GM19463 (cell line): ENCODE data around the gene TNRC6C.
"Not testable (repeated sequence)": the region's sequence is repeated elsewhere in the genome, so short reads cannot be mapped to it uniquely, and the experiment has no call there.

Experiments
- ATAC-seq: cut with Tn5 transposase; IDR thresholded peaks from one replicate; pipeline ENCODE4 v1.9.1; 2021; ENCODE audit warnings: mild to moderate bottlenecking, moderate library complexity; ENCODE audit not compliant: unreplicated experiment

The TNRC6C gene

GRCh38 chr17:78110363-78111015 lies 152.0 kb downstream of the TNRC6C start:
- no peak for ATAC-seq

- no peak for ATAC-seq
Measured at GRCh38 chr17:78111016-78111726, 152.7 kb downstream of the TNRC6C start.

GRCh38 chr17:78111727-78112517 lies 153.4 kb downstream of the TNRC6C start:
- no peak for ATAC-seq

- peak; percentile 60 for ATAC-seq
Measured at GRCh38 chr17:78112518-78113471, 154.3 kb downstream of the TNRC6C start.

GRCh38 chr17:78113804-78114785 lies 155.6 kb downstream of the TNRC6C start:
- no peak for ATAC-seq

GRCh38 chr17:78114831-78115723 lies 156.6 kb downstream of the TNRC6C start:
- no peak for ATAC-seq

GRCh38 chr17:78115803-78116202 lies 157.3 kb downstream of the TNRC6C start:
- not testable (repeated sequence) for ATAC-seq

GRCh38 chr17:78116411-78116810 lies 157.9 kb downstream of the TNRC6C start:
- no peak for ATAC-seq

GRCh38 chr17:78117027-78117981 lies 158.8 kb downstream of the TNRC6C start:
- no peak for ATAC-seq

GRCh38 chr17:78118801-78119241 lies 160.3 kb downstream of the TNRC6C start:
- ATAC-seq: no peak

GRCh38 chr17:78120537-78120936 lies 162.0 kb downstream of the TNRC6C start:
- no peak for ATAC-seq

GRCh38 chr17:78120971-78121800 lies 162.7 kb downstream of the TNRC6C start:
- ATAC-seq: no peak

- no peak for ATAC-seq
Measured at GRCh38 chr17:78121801-78122215, 163.3 kb downstream of the TNRC6C start.

GRCh38 chr17:78122216-78122930 lies 163.9 kb downstream of the TNRC6C start:
- ATAC-seq: no peak

- no peak for ATAC-seq
Measured at GRCh38 chr17:78122931-78123249, 164.4 kb downstream of the TNRC6C start.
